Lower leg skin (tissue), 3 donors: Measurements from ENCODE around the gene PCGF1.

Experiments used
- POLR2A ChIP-seq, 2 donors: fragments of 450-650 bp; IDR thresholded peaks; one replicate each; pipeline ENCODE4 v1.6.1; 2016 to 2017; ENCODE audit warnings: antibody characterized with exemption in 2 of 2, mild to moderate bottlenecking in 1 of 2, moderate library complexity in 1 of 2
- TF ChIP-seq, protein P1 (sequence below), 3 donors: fragments of 450-650 bp; IDR thresholded peaks; one replicate each; pipeline ENCODE4 v1.5.1; 2016; ENCODE audit warnings: antibody characterized with exemption in 3 of 3, mild to moderate bottlenecking in 3 of 3, moderate library complexity in 2 of 3

DNA sequence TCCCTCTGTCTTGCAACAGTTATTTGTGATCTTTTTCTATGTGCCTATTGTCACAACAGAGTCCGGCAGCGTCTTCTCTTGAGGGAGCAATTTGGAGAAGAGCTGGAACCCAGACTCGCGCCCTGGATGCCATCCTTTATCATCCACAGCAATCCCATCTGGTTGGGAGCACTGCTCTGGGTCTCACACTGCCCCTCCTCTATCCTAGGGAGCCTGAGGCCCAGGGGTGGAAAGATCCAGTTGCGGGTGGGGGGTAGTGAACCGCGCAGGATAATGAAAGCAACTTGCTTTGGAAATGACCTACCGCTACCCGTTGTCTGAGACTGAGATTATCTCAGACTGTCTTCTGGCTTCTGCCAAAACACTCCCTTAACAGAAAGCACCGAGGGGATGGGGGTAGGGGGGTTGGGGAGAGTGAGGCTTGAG lies 48.5 kb downstream of the PCGF1 start:
- TF ChIP-seq, protein P1, sequence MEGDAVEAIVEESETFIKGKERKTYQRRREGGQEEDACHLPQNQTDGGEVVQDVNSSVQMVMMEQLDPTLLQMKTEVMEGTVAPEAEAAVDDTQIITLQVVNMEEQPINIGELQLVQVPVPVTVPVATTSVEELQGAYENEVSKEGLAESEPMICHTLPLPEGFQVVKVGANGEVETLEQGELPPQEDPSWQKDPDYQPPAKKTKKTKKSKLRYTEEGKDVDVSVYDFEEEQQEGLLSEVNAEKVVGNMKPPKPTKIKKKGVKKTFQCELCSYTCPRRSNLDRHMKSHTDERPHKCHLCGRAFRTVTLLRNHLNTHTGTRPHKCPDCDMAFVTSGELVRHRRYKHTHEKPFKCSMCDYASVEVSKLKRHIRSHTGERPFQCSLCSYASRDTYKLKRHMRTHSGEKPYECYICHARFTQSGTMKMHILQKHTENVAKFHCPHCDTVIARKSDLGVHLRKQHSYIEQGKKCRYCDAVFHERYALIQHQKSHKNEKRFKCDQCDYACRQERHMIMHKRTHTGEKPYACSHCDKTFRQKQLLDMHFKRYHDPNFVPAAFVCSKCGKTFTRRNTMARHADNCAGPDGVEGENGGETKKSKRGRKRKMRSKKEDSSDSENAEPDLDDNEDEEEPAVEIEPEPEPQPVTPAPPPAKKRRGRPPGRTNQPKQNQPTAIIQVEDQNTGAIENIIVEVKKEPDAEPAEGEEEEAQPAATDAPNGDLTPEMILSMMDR (IDR thresholded peaks at IDR 0.05), result no peak
- TF ChIP-seq POLR2A (IDR thresholded peaks at IDR 0.05), result no peak
